OCI-LY3 (cell line): Measurements from ENCODE around the gene SLC22A14.

Experiments
- H2AFZ ChIP-seq: fragments of 200-600, 300-600 bp; shearing (Covaris generic); 2 replicates; pipeline ENCODE4 v1.6.0; 2014; ENCODE audit warnings: antibody characterized with exemption, low read depth, low read length
- H3K27ac ChIP-seq: fragments of 200-600, 300-600 bp; sonication (generic); 2 replicates; pipeline ENCODE4 v1.5.1; 2014; ENCODE audit warnings: mild to moderate bottlenecking, low read length, moderate library complexity, mixed read lengths
- H3K27me3 ChIP-seq: fragments of 200-600, 300-600 bp; sonication (generic); 2 replicates; pipeline ENCODE4 v1.6.1; 2014; ENCODE audit warnings: low read depth, low read length, mixed read lengths
- H3K36me3 ChIP-seq: fragments of 200-600, 300-600 bp; sonication (generic); replicated peaks from 2 replicates; pipeline ENCODE3; 2014; ENCODE audit warnings: low read depth, low read length, mixed read lengths
- H3K4me1 ChIP-seq: fragments of 300-600, 200-600 bp; sonication (generic); 2 replicates; pipeline ENCODE4 v1.6.1; 2014; ENCODE audit warnings: low read length, mixed read lengths
- H3K4me2 ChIP-seq: fragments of 200-600, 300-600 bp; sonication (generic); 2 replicates; pipeline ENCODE4 v1.6.1; 2014; ENCODE audit warnings: low read length, mixed read lengths
- H3K4me3 ChIP-seq: fragments of 300-600, 200-600 bp; sonication (generic); 2 replicates; pipeline ENCODE4 v1.5.1; 2014; ENCODE audit warnings: antibody characterized with exemption, mild to moderate bottlenecking, low read length, moderate library complexity
- H3K79me2 ChIP-seq: fragments of 300-600, 200-600 bp; shearing (Covaris generic); 2 replicates; pipeline ENCODE4 v1.6.1; 2014; ENCODE audit warnings: mild to moderate bottlenecking, low read length, mixed read lengths
- H3K9ac ChIP-seq: fragments of 300-600, 200-600 bp; shearing (Covaris generic); 2 replicates; pipeline ENCODE4 v1.6.0; 2014; ENCODE audit warnings: mild to moderate bottlenecking, low read length, moderate library complexity
- H3K9me3 ChIP-seq: fragments of 200-600, 300-600 bp; shearing (Covaris generic); 2 replicates; pipeline ENCODE4 v1.6.1; 2014; ENCODE audit warnings: low read length, mixed read lengths; ENCODE audit not compliant: insufficient read depth
- H4K20me1 ChIP-seq: fragments of 200-600, 300-600 bp; sonication (generic); 2 replicates; pipeline ENCODE4 v1.6.1; 2016; ENCODE audit warnings: low read length, mixed read lengths; ENCODE audit not compliant: insufficient read depth
- CTCF ChIP-seq: fragments of 200-600, 300-600 bp; sonication (generic); IDR thresholded peaks from 2 replicates; pipeline ENCODE4 v1.5.1; 2014; ENCODE audit warnings: antibody characterized with exemption, low read length, low read depth
- EZH2phosphoT487 ChIP-seq: fragments of 200-600 bp; shearing (Covaris generic); IDR thresholded peaks from 2 replicates; pipeline ENCODE4 v1.6.1; 2018; ENCODE audit warnings: antibody characterized with exemption, mixed run types, low read depth

Gene SLC22A14

DNA sequence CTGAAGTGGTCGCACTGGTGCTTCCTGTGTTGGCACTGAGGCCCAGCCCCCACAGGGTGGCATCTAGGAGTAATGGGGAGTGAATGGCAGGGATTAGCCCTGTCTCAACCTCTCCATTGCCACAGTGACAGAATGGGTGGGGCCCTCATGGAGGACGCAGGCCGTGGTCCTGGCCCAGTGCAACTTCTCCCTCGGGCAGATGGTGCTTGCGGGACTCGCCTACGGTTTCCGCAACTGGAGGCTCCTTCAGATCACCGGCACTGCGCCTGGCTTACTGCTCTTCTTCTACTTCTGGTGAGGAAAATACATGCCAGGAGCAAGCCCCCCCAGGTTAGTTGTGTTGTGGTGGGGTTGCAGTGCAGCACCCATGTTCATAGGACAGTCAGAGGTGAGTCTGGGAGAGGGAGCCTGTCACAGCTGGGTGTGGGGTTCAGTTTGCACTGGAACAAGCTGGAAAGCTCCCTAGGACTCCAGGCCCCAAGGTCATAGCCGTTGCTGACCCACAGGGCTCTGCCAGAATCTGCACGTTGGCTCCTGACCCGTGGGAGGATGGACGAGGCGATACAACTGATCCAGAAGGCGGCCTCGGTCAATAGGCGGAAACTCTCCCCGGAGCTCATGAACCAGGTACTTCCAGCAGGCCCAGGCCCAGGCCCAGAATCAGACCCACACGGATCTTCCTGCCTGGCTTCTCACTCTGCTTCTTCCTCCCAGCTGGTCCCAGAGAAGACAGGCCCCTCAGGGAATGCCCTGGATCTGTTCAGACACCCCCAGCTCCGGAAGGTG is 7.0 kb upstream of the SLC22A14 start:
- no peak overlapping the region for H3K27ac ChIP-seq
- no peaks in the 10 kb centered on the region for H3K9me3 ChIP-seq
- no peaks in the 10 kb centered on the region for H3K4me1 ChIP-seq
- H3K36me3 ChIP-seq, result no peaks in the 10 kb centered on the region
- no peak overlapping the region for H2AFZ ChIP-seq
- H4K20me1 ChIP-seq, result no peaks in the 10 kb centered on the region
- no peak for TF ChIP-seq CTCF
- TF ChIP-seq EZH2phosphoT487, result no peak
- no peak overlapping the region for H3K4me3 ChIP-seq
- no peaks in the 10 kb centered on the region for H3K79me2 ChIP-seq
- no peak overlapping the region for H3K9ac ChIP-seq
- no peaks in the 10 kb centered on the region for H3K27me3 ChIP-seq
- H3K4me2 ChIP-seq, result no peak overlapping the region

GRCh38 chr3:38275658-38276057 is 6.4 kb upstream of the SLC22A14 start:
- Histone ChIP-seq H3K4me1 (no peaks in the 10 kb centered on the region), H3K27ac (no peak overlapping the region), H3K4me2 (no peak overlapping the region), H3K9me3 (no peaks in the 10 kb centered on the region), H2AFZ (no peak overlapping the region), H3K27me3 (no peaks in the 10 kb centered on the region), H4K20me1 (no peaks in the 10 kb centered on the region), H3K36me3 (no peaks in the 10 kb centered on the region), H3K9ac (no peak overlapping the region), H3K4me3 (no peak overlapping the region), H3K79me2 (no peaks in the 10 kb centered on the region)
- TF ChIP-seq EZH2phosphoT487, result no peak
- no peak for TF ChIP-seq CTCF

- no peaks in the 10 kb centered on the region for H3K27me3 ChIP-seq
- H3K4me2 ChIP-seq, result no peak overlapping the region
- no peak overlapping the region for H3K27ac ChIP-seq
- H3K9me3 ChIP-seq, result no peaks in the 10 kb centered on the region
- no peaks in the 10 kb centered on the region for H4K20me1 ChIP-seq
- no peak overlapping the region for H3K4me3 ChIP-seq
- TF ChIP-seq CTCF, result no peak
- TF ChIP-seq EZH2phosphoT487, result no peak
- H3K4me1 ChIP-seq, result peaks cover 6% of the 10 kb centered on the region
- H3K9ac ChIP-seq, result no peak overlapping the region
- no peaks in the 10 kb centered on the region for H3K36me3 ChIP-seq
- no peaks in the 10 kb centered on the region for H3K79me2 ChIP-seq
- no peak overlapping the region for H2AFZ ChIP-seq
Observed at GRCh38 chr3:38276081-38276916, 5.8 kb upstream of the SLC22A14 start.

- Histone ChIP-seq H3K4me2 (no peak overlapping the region), H3K27ac (no peak overlapping the region), H3K27me3 (no peaks in the 10 kb centered on the region), H3K9me3 (no peaks in the 10 kb centered on the region), H2AFZ (no peak overlapping the region), H3K36me3 (no peaks in the 10 kb centered on the region), H3K9ac (no peak overlapping the region), H3K79me2 (no peaks in the 10 kb centered on the region), H3K4me1 (peaks cover 13% of the 10 kb centered on the region), H4K20me1 (no peaks in the 10 kb centered on the region), H3K4me3 (no peak overlapping the region)
- TF ChIP-seq CTCF (no peak), EZH2phosphoT487 (no peak)
Observed at GRCh38 chr3:38276917-38277630, 5.0 kb upstream of the SLC22A14 start.
